ENCODE data around the gene DAGLB. TPM values are rescaled to one million over a fixed set of nuclear protein-coding genes. Genes with fewer than 3 reads are reported as not detected.
"Not testable (repeated sequence)": the region's sequence is repeated elsewhere in the genome, so short reads cannot be mapped to it uniquely, and the experiment has no call there.

DAGLB gene
- total RNA-seq, 1 experiment from 2014 or later = 33.6 TPM

GRCh38 chr7:6460303-6460702 lies 12.5 kb upstream of the DAGLB start:
- no peak for ATAC-seq
- H3K27ac Mint-ChIP-seq = no peak overlapping the region

GRCh38 chr7:6458676-6459075 lies 10.9 kb upstream of the DAGLB start:
- H3K9me3 Mint-ChIP-seq; POLR2A ChIA-PET; ATAC-seq; H3K4me1 Mint-ChIP-seq; DNase-seq (ENCODE audit: low spot score); H3K27me3 Mint-ChIP-seq (ENCODE audit: low read depth); H3K27ac Mint-ChIP-seq; H3K4me3 Mint-ChIP-seq; CTCF ChIA-PET: not testable (repeated sequence)
- H3K36me3 Mint-ChIP-seq = peaks cover 18% of the 10 kb centered on the region

More at GRCh38 chr7:6460303-6460702, 12.5 kb upstream of the DAGLB start:
- H3K4me3 Mint-ChIP-seq = no peak overlapping the region
- TF ChIP-seq ZNF671 (CRISPR knock-in tag; IDR thresholded peaks at IDR 0.05) (no peak), ZNF532 (CRISPR knock-in tag; IDR thresholded peaks at IDR 0.05; ENCODE audit: borderline replicate concordance) (no peak), NR2C2 (CRISPR knock-in tag; IDR thresholded peaks at IDR 0.05) (no peak), TEAD1 (CRISPR knock-in tag; IDR thresholded peaks at IDR 0.05) (no peak), CBFB (CRISPR knock-in tag; IDR thresholded peaks at IDR 0.05; ENCODE audit: low read depth) (no peak), RORB (CRISPR knock-in tag; IDR thresholded peaks at IDR 0.05) (0 out of 2 replicates have a peak, but pooled peaks have one; percentile 32), FOXJ3 (CRISPR knock-in tag; IDR thresholded peaks at IDR 0.05; ENCODE audit: borderline replicate concordance) (no peak)
- no peaks in the 10 kb centered on the region for H3K4me1 Mint-ChIP-seq
- H3K9me3 Mint-ChIP-seq = peaks cover under 1% of the 10 kb centered on the region
- H3K27me3 Mint-ChIP-seq (ENCODE audit: low read depth) = no peaks in the 10 kb centered on the region
- no peak for DNase-seq (ENCODE audit: low spot score)
- CTCF ChIA-PET = no interaction called here
- POLR2A ChIA-PET = interaction anchor here (0.6 to 1.0 kb wide), 2 partner anchors 12 kb away, joined by 3 read pairs; partner anchors contain the start of gene DAGLB
- peaks cover 27% of the 10 kb centered on the region for H3K36me3 Mint-ChIP-seq

GRCh38 chr7:6453734-6454133 lies 6.0 kb upstream of the DAGLB start:
- Mint-ChIP-seq H3K27me3 (ENCODE audit: low read depth) (no peaks in the 10 kb centered on the region), H3K36me3 (no peaks in the 10 kb centered on the region), H3K4me1 (no peaks in the 10 kb centered on the region), H3K27ac (no peak overlapping the region), H3K4me3 (no peak overlapping the region), H3K9me3 (no peaks in the 10 kb centered on the region)
- ChIA-PET POLR2A (interaction anchor here (0.5 kb wide), 1 partner anchor 99 kb away, joined by 3 read pairs; no protein-coding TSS in a partner anchor), CTCF (interaction anchor here (0.6 kb wide), 1 partner anchor 32 kb away, joined by 4 read pairs; no protein-coding TSS in a partner anchor)
- DNase-seq (ENCODE audit: low spot score) = no peak
- ATAC-seq = no peak
- TF ChIP-seq NFE2L1 (CRISPR knock-in tag; IDR thresholded peaks at IDR 0.05) = no peak
- no peak for TF ChIP-seq ZNF121 (CRISPR knock-in tag; IDR thresholded peaks at IDR 0.05)
- TF ChIP-seq ZNF512 (CRISPR knock-in tag; IDR thresholded peaks at IDR 0.05; ENCODE audit: borderline replicate concordance) = no peak
- TF ChIP-seq STAT6 (CRISPR knock-in tag; conservative IDR thresholded peaks at IDR 0.05; ENCODE audit: low read depth) = no peak
- no peak for TF ChIP-seq ATF3 (CRISPR knock-in tag; conservative IDR thresholded peaks at IDR 0.05)
- no peak for TF ChIP-seq NFYB (CRISPR knock-in tag; conservative IDR thresholded peaks at IDR 0.05; ENCODE audit: low read depth)
- TF ChIP-seq SMAD3 (CRISPR knock-in tag; IDR thresholded peaks at IDR 0.05; ENCODE audit: borderline replicate concordance) = no peak
- TF ChIP-seq PRDM15 (CRISPR knock-in tag; IDR thresholded peaks at IDR 0.05) = no peak
- no peak for TF ChIP-seq NR3C1 (CRISPR knock-in tag; conservative IDR thresholded peaks at IDR 0.05; ENCODE audit: low read depth)
- no peak for TF ChIP-seq ZNF416 (CRISPR knock-in tag; IDR thresholded peaks at IDR 0.05)
- no peak for TF ChIP-seq FOXK1 (CRISPR knock-in tag; IDR thresholded peaks at IDR 0.05)
- TF ChIP-seq NFATC4 (CRISPR knock-in tag; IDR thresholded peaks at IDR 0.05) = no peak
